ENCODE data around the gene TMEM80. TPM values are rescaled to one million over a fixed set of nuclear protein-coding genes. Genes with fewer than 3 reads are reported as not detected.
"Not testable (repeated sequence)": the region's sequence is repeated elsewhere in the genome, so short reads cannot be mapped to it uniquely, and the experiment has no call there.

The TMEM80 gene
- 10 to 100 TPM; 38.9 to 39.7 TPM for total RNA-seq

- Mint-ChIP-seq H3K27me3 (no peaks in the 10 kb centered on the region), H3K9me3 (no peaks in the 10 kb centered on the region), H3K36me3 (peaks cover 2% of the 10 kb centered on the region), H3K4me1 (peaks cover 41% of the 10 kb centered on the region), H3K27ac (peak within 1 kb of the TSS; percentile 94), H3K4me3 (peak within 1 kb of the TSS; percentile 89)
- ATAC-seq (ENCODE audit: low read depth) (peak; percentile 74), DNase-seq (peak; percentile 97)
- POLR2A ChIA-PET, result interaction anchor here (0.6 to 3.9 kb wide), 21 partner anchors 8 to 160 kb away, joined by 3 to 24 read pairs (median 4); partner anchors contain the start of genes GATD1, HRAS and IRF7
Observed at GRCh38 chr11:695538-696248, at the start of gene TMEM80. Gene TMEM80 (plus strand): TSS chr11:695816. CDS start chr11:695828, 12 bp downstream.

- H3K9me3 Mint-ChIP-seq, result no peaks in the 10 kb centered on the region
- H3K4me1 Mint-ChIP-seq, result peaks cover 1% of the 10 kb centered on the region
- POLR2A ChIA-PET, result interaction anchor here (0.5 to 1.1 kb wide), 3 partner anchors 30 to 399 kb away, joined by 3 read pairs; partner anchors contain the start of gene IRF7
- H3K27ac Mint-ChIP-seq, result no peak overlapping the region
- ATAC-seq (ENCODE audit: low read depth), result no peak
- H3K4me3 Mint-ChIP-seq, result no peak overlapping the region
- H3K27me3 Mint-ChIP-seq, result no peaks in the 10 kb centered on the region
- DNase-seq, result no peak
- H3K36me3 Mint-ChIP-seq, result peaks cover 2% of the 10 kb centered on the region
Observed at GRCh38 chr11:646214-646613, 49.4 kb upstream of the TMEM80 start.

- H3K36me3 Mint-ChIP-seq; DNase-seq; H3K9me3 Mint-ChIP-seq; H3K4me3 Mint-ChIP-seq; H3K27ac Mint-ChIP-seq; POLR2A ChIA-PET; H3K4me1 Mint-ChIP-seq; H3K27me3 Mint-ChIP-seq; ATAC-seq (ENCODE audit: low read depth): not testable (repeated sequence)
Observed at GRCh38 chr11:647672-648158, 47.9 kb upstream of the TMEM80 start.

- Mint-ChIP-seq H3K4me3 (no peak overlapping the region), H3K36me3 (peaks cover 7% of the 10 kb centered on the region), H3K4me1 (no peaks in the 10 kb centered on the region), H3K27me3 (no peaks in the 10 kb centered on the region), H3K27ac (no peak overlapping the region), H3K9me3 (no peaks in the 10 kb centered on the region)
- ATAC-seq (ENCODE audit: low read depth), result no peak
- no peak for DNase-seq
- POLR2A ChIA-PET, result no interaction called here
Observed at GRCh38 chr11:650482-650881, 45.1 kb upstream of the TMEM80 start.

- H3K9me3 Mint-ChIP-seq; H3K27ac Mint-ChIP-seq; POLR2A ChIA-PET; H3K4me3 Mint-ChIP-seq; ATAC-seq (ENCODE audit: low read depth); H3K36me3 Mint-ChIP-seq; DNase-seq; H3K4me1 Mint-ChIP-seq; H3K27me3 Mint-ChIP-seq: not testable (repeated sequence)
Observed at GRCh38 chr11:653136-653535, 42.5 kb upstream of the TMEM80 start.

- DNase-seq (no peak), ATAC-seq (ENCODE audit: low read depth) (no peak)
- Mint-ChIP-seq H3K27me3 (no peaks in the 10 kb centered on the region), H3K27ac (no peak overlapping the region), H3K4me1 (no peaks in the 10 kb centered on the region), H3K9me3 (no peaks in the 10 kb centered on the region), H3K36me3 (peaks cover 5% of the 10 kb centered on the region), H3K4me3 (no peak overlapping the region)
- POLR2A ChIA-PET, result interaction anchor here (1.1 kb wide), 1 partner anchor 55 kb away, joined by 5 read pairs; no protein-coding TSS in a partner anchor
Observed at GRCh38 chr11:653837-654236, 41.8 kb upstream of the TMEM80 start.

- not testable (repeated sequence) for DNase-seq; H3K36me3 Mint-ChIP-seq; H3K27me3 Mint-ChIP-seq; ATAC-seq (ENCODE audit: low read depth); H3K9me3 Mint-ChIP-seq; H3K4me3 Mint-ChIP-seq; H3K27ac Mint-ChIP-seq; H3K4me1 Mint-ChIP-seq
- POLR2A ChIA-PET, result interaction anchor here (1.1 kb wide), 1 partner anchor 55 kb away, joined by 5 read pairs; no protein-coding TSS in a partner anchor
Observed at GRCh38 chr11:654444-654843, 41.2 kb upstream of the TMEM80 start.

- Mint-ChIP-seq H3K4me1 (no peaks in the 10 kb centered on the region), H3K36me3 (peaks cover 5% of the 10 kb centered on the region), H3K27ac (no peak overlapping the region), H3K27me3 (no peaks in the 10 kb centered on the region), H3K9me3 (no peaks in the 10 kb centered on the region), H3K4me3 (no peak overlapping the region)
- DNase-seq (no peak), ATAC-seq (ENCODE audit: low read depth) (no peak)
- POLR2A ChIA-PET, result interaction anchor here (1.1 kb wide), 1 partner anchor 54 kb away, joined by 5 read pairs; no protein-coding TSS in a partner anchor
Observed at GRCh38 chr11:655036-655726, 40.4 kb upstream of the TMEM80 start.

GRCh38 chr11:656426-656825, 39.2 kb upstream of the TMEM80 start:
- Mint-ChIP-seq H3K4me1 (no peaks in the 10 kb centered on the region), H3K9me3 (no peaks in the 10 kb centered on the region), H3K36me3 (peaks cover 3% of the 10 kb centered on the region), H3K4me3 (no peak overlapping the region), H3K27ac (no peak overlapping the region), H3K27me3 (no peaks in the 10 kb centered on the region)
- POLR2A ChIA-PET, result no interaction called here
- ATAC-seq (ENCODE audit: low read depth) (no peak), DNase-seq (no peak)

GRCh38 chr11:656866-657265, 38.8 kb upstream of the TMEM80 start:
- Mint-ChIP-seq H3K36me3 (peaks cover 3% of the 10 kb centered on the region), H3K4me1 (no peaks in the 10 kb centered on the region), H3K4me3 (no peak overlapping the region), H3K27ac (no peak overlapping the region), H3K27me3 (no peaks in the 10 kb centered on the region), H3K9me3 (no peaks in the 10 kb centered on the region)
- DNase-seq, result no peak
- no peak for ATAC-seq (ENCODE audit: low read depth)
- POLR2A ChIA-PET, result no interaction called here

- Mint-ChIP-seq H3K4me1 (no peaks in the 10 kb centered on the region), H3K9me3 (no peaks in the 10 kb centered on the region), H3K27me3 (no peaks in the 10 kb centered on the region), H3K36me3 (no peaks in the 10 kb centered on the region), H3K27ac (no peak overlapping the region), H3K4me3 (no peak overlapping the region)
- DNase-seq (no peak), ATAC-seq (ENCODE audit: low read depth) (no peak)
- POLR2A ChIA-PET, result no interaction called here
Observed at GRCh38 chr11:657691-658126, 37.9 kb upstream of the TMEM80 start.

- H3K27me3 Mint-ChIP-seq, result no peaks in the 10 kb centered on the region
- no peak overlapping the region for H3K4me3 Mint-ChIP-seq
- H3K4me1 Mint-ChIP-seq, result no peaks in the 10 kb centered on the region
- H3K36me3 Mint-ChIP-seq, result no peaks in the 10 kb centered on the region
- DNase-seq (no peak), ATAC-seq (ENCODE audit: low read depth) (no peak)
- H3K9me3 Mint-ChIP-seq, result no peaks in the 10 kb centered on the region
- POLR2A ChIA-PET, result interaction anchor here (0.6 kb wide), 1 partner anchor 36 kb away, joined by 3 read pairs; the partner anchor contains the start of genes DEAF1 and TMEM80
- no peak overlapping the region for H3K27ac Mint-ChIP-seq
Observed at GRCh38 chr11:659532-660085, 36.0 kb upstream of the TMEM80 start.

- Mint-ChIP-seq H3K36me3 (peaks cover under 1% of the 10 kb centered on the region), H3K27me3 (no peaks in the 10 kb centered on the region), H3K4me1 (no peaks in the 10 kb centered on the region), H3K4me3 (no peak overlapping the region), H3K27ac (no peak overlapping the region), H3K9me3 (no peaks in the 10 kb centered on the region)
- DNase-seq (no peak), ATAC-seq (ENCODE audit: low read depth) (no peak)
- POLR2A ChIA-PET, result no interaction called here
Observed at GRCh38 chr11:660281-660680, 35.3 kb upstream of the TMEM80 start.
